OCI-LY7 (cell line): Measurements from ENCODE around the gene HACD2.

ENCODE experiments used
- CTCF ChIP-seq: fragments of 200-600 bp; sonication (generic); conservative IDR thresholded peaks from 2 replicates; pipeline ENCODE4 v1.5.1; 2014; ENCODE audit warnings: mild to moderate bottlenecking, antibody characterized with exemption, low read length, moderate library complexity, mixed read lengths
- EZH2phosphoT487 ChIP-seq: fragments of 200-600 bp; sonication (generic); IDR thresholded peaks from 2 replicates; pipeline ENCODE4 v1.6.1; 2018; ENCODE audit warnings: low read depth, borderline replicate concordance, mild to moderate bottlenecking, mixed run types, antibody characterized with exemption, low read length, moderate library complexity, mixed read lengths

DNA sequence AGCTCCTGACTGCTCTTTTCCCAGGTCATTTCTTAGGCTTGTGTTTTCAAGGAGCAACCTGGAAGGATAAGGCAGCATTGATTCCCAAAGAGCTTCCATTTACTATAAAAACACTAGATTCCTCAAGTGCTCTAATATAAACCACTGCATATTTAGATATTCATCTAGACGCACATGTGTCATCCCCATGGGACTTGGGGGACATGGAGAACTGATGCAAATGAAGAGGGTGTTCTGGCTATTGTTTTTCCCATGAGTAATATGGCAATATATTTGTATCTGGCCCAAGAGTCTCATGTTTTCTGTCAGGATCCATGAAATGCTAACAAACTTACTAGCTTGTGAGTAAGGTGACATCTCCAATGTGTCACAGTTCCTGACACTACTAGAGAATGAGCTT, 31.3 kb downstream of the HACD2 start:
- no peak for TF ChIP-seq CTCF
- no peak for TF ChIP-seq EZH2phosphoT487
